Fibroblast of peridontal ligament (primary cell): ENCODE data around the gene SLC22A7.
"Not testable (repeated sequence)": the region's sequence is repeated elsewhere in the genome, so short reads cannot be mapped to it uniquely, and the experiment has no call there.

Source experiments
- DNase-seq: peaks from one replicate; pipeline ENCODE4 v3.0.0-alpha.2; 2010; ENCODE audit errors: extremely low read depth

SLC22A7 gene

GRCh38 chr6:43301081-43301870 lies 3.2 kb downstream of the SLC22A7 start:
- DNase-seq = no peak

GRCh38 chr6:43302126-43302525 lies 4.1 kb downstream of the SLC22A7 start:
- DNase-seq = no peak

- not testable (repeated sequence) for DNase-seq
Measured at GRCh38 chr6:43303006-43303405, 4.9 kb downstream of the SLC22A7 start.

- no peak for DNase-seq
Measured at GRCh38 chr6:43303751-43304331, 5.8 kb downstream of the SLC22A7 start.

- no peak for DNase-seq
Measured at GRCh38 chr6:43304361-43304760, 6.3 kb downstream of the SLC22A7 start.

GRCh38 chr6:43304882-43305281 lies 6.8 kb downstream of the SLC22A7 start:
- DNase-seq = no peak

GRCh38 chr6:43306086-43306485 lies 8.0 kb downstream of the SLC22A7 start:
- no peak for DNase-seq

- DNase-seq = no peak
Measured at GRCh38 chr6:43307451-43308100, 9.5 kb downstream of the SLC22A7 start.

- DNase-seq = peak; percentile 38
Measured at GRCh38 chr6:43308101-43308989, 10.3 kb downstream of the SLC22A7 start, which contains the start of gene CRIP3. Gene CRIP3 (minus strand): TSS chr6:43308826. CDS start chr6:43308792, 34 bp downstream.

GRCh38 chr6:43308990-43309477 lies 11.0 kb downstream of the SLC22A7 start:
- DNase-seq = no peak

- peak; percentile 29 for DNase-seq
Measured at GRCh38 chr6:43310134-43310533, 12.1 kb downstream of the SLC22A7 start.

- DNase-seq = no peak
Measured at GRCh38 chr6:43310624-43311023, 12.6 kb downstream of the SLC22A7 start.

- no peak for DNase-seq
Measured at GRCh38 chr6:43311666-43312065, 13.6 kb downstream of the SLC22A7 start.

- no peak for DNase-seq
Measured at GRCh38 chr6:43313813-43314212, 15.8 kb downstream of the SLC22A7 start.

- DNase-seq = no peak
Measured at GRCh38 chr6:43318011-43318410, 20.0 kb downstream of the SLC22A7 start.

- DNase-seq = no peak
Measured at GRCh38 chr6:43325876-43326275, 27.8 kb downstream of the SLC22A7 start.

GRCh38 chr6:43328528-43328927 lies 30.5 kb downstream of the SLC22A7 start:
- DNase-seq = no peak

- no peak for DNase-seq
Measured at GRCh38 chr6:43331470-43331869, 33.4 kb downstream of the SLC22A7 start.

GRCh38 chr6:43331891-43332290 lies 33.8 kb downstream of the SLC22A7 start:
- DNase-seq = no peak

- DNase-seq = peak; percentile 76
Measured at GRCh38 chr6:43334466-43335095, 36.5 kb downstream of the SLC22A7 start.

GRCh38 chr6:43335469-43335868 lies 37.4 kb downstream of the SLC22A7 start:
- no peak for DNase-seq
